RWPE2 (cell line): Measurements from ENCODE around the gene ASAH2.

Source experiments
- ATAC-seq: fragments of 200-7000 bp; cut with Tn5 transposase; 3 replicates; pipeline ENCODE4 v1.9.1; 2021; ENCODE audit warnings: low read depth
- DNase-seq: peaks from one replicate; pipeline ENCODE4 v3.0.0-alpha.2; 2020; ENCODE audit warnings: low spot score
- H3K27ac ChIP-seq: fragments of 450-650 bp; 2 replicates; pipeline ENCODE4 v1.5.1; 2017; ENCODE audit warnings: mild to moderate bottlenecking; ENCODE audit not compliant: poor library complexity, severe bottlenecking
- H3K27me3 ChIP-seq: fragments of 250-450 bp; sonication (Bioruptor Pico); 2 replicates; pipeline ENCODE4 v1.5.1; 2021; ENCODE audit warnings: mild to moderate bottlenecking, moderate library complexity; ENCODE audit not compliant: insufficient read depth, poor library complexity, severe bottlenecking
- H3K36me3 ChIP-seq: fragments of 250-450 bp; sonication (Bioruptor Pico); 2 replicates; pipeline ENCODE4 v1.5.1; 2020; ENCODE audit warnings: low read depth, mild to moderate bottlenecking, moderate library complexity
- H3K4me1 ChIP-seq: fragments of 250-450 bp; sonication (Bioruptor Pico); 2 replicates; pipeline ENCODE4 v1.5.1; 2021; ENCODE audit warnings: mild to moderate bottlenecking, moderate library complexity; ENCODE audit not compliant: insufficient read depth, poor library complexity, severe bottlenecking
- H3K4me3 ChIP-seq: fragments of 250-450 bp; sonication (Bioruptor Pico); 2 replicates; pipeline ENCODE4 v1.5.1; 2021; ENCODE audit warnings: mild to moderate bottlenecking, moderate library complexity; ENCODE audit not compliant: severe bottlenecking
- H3K9me3 ChIP-seq: fragments of 250-450 bp; sonication (Bioruptor Pico); 2 replicates; pipeline ENCODE4 v1.5.1; 2021; ENCODE audit warnings: mild to moderate bottlenecking, moderate library complexity; ENCODE audit not compliant: severe bottlenecking
- TF ChIP-seq, protein P1 (sequence below): fragments of 450-650 bp; IDR thresholded peaks from one replicate; pipeline ENCODE4 v1.5.1; 2017; ENCODE audit warnings: mild to moderate bottlenecking, moderate library complexity; ENCODE audit not compliant: poor library complexity, severe bottlenecking

Gene ASAH2

GRCh38 chr10:50222199-50222598 lies 29.1 kb downstream of the ASAH2 start:
- Histone ChIP-seq H3K4me1 (no peaks in the 10 kb centered on the region), H3K27ac (no peak overlapping the region), H3K9me3 (no peaks in the 10 kb centered on the region), H3K36me3 (no peaks in the 10 kb centered on the region), H3K4me3 (no peak overlapping the region), H3K27me3 (no peaks in the 10 kb centered on the region)
- DNase-seq (no peak), ATAC-seq (no peak)
- TF ChIP-seq, protein P1, sequence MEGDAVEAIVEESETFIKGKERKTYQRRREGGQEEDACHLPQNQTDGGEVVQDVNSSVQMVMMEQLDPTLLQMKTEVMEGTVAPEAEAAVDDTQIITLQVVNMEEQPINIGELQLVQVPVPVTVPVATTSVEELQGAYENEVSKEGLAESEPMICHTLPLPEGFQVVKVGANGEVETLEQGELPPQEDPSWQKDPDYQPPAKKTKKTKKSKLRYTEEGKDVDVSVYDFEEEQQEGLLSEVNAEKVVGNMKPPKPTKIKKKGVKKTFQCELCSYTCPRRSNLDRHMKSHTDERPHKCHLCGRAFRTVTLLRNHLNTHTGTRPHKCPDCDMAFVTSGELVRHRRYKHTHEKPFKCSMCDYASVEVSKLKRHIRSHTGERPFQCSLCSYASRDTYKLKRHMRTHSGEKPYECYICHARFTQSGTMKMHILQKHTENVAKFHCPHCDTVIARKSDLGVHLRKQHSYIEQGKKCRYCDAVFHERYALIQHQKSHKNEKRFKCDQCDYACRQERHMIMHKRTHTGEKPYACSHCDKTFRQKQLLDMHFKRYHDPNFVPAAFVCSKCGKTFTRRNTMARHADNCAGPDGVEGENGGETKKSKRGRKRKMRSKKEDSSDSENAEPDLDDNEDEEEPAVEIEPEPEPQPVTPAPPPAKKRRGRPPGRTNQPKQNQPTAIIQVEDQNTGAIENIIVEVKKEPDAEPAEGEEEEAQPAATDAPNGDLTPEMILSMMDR, result no peak

GRCh38 chr10:50221470-50221869 lies 29.8 kb downstream of the ASAH2 start:
- TF ChIP-seq, protein P1, result no peak
- ATAC-seq (no peak), DNase-seq (no peak)
- H3K36me3 ChIP-seq, result no peaks in the 10 kb centered on the region
- no peaks in the 10 kb centered on the region for H3K4me1 ChIP-seq
- H3K27me3 ChIP-seq, result no peaks in the 10 kb centered on the region
- H3K4me3 ChIP-seq, result no peak overlapping the region
- no peak overlapping the region for H3K27ac ChIP-seq
- H3K9me3 ChIP-seq, result no peaks in the 10 kb centered on the region

DNA sequence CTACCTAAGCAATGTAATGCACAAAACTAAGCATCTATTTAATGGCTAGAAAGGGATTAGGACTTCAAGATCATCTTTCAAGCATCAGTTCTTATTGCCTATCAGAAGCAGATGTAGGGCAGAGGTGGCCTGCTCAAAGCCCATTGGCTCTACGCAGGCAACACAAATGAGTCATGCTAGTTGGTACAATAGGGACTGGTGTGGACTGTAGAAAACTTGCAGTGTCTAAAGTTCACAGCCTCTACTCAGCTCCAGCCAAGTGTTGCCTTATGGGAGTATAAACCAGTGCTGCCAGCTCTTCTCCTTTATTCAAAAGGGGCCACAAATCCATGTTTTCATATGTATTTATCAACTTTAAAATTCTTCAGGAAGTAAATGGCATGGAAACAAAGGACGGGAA lies 31.7 kb downstream of the ASAH2 start:
- no peak for DNase-seq
- ATAC-seq, result no peak
- TF ChIP-seq, protein P1, result no peak
- Histone ChIP-seq H3K9me3 (no peaks in the 10 kb centered on the region), H3K36me3 (no peaks in the 10 kb centered on the region), H3K27ac (no peak overlapping the region), H3K4me3 (no peak overlapping the region), H3K27me3 (no peaks in the 10 kb centered on the region), H3K4me1 (no peaks in the 10 kb centered on the region)

- TF ChIP-seq, protein P1, result no peak
- no peaks in the 10 kb centered on the region for H3K27me3 ChIP-seq
- no peak overlapping the region for H3K27ac ChIP-seq
- H3K4me1 ChIP-seq, result no peaks in the 10 kb centered on the region
- ATAC-seq (no peak), DNase-seq (no peak)
- no peak overlapping the region for H3K4me3 ChIP-seq
- H3K9me3 ChIP-seq, result no peaks in the 10 kb centered on the region
- H3K36me3 ChIP-seq, result no peaks in the 10 kb centered on the region
Observed at GRCh38 chr10:50219200-50219599, 32.1 kb downstream of the ASAH2 start.

- H3K4me1 ChIP-seq, result no peaks in the 10 kb centered on the region
- no peak overlapping the region for H3K4me3 ChIP-seq
- TF ChIP-seq, protein P1, result no peak
- H3K27ac ChIP-seq, result no peak overlapping the region
- H3K36me3 ChIP-seq, result no peaks in the 10 kb centered on the region
- DNase-seq, result no peak
- no peaks in the 10 kb centered on the region for H3K9me3 ChIP-seq
- H3K27me3 ChIP-seq, result peaks cover 5% of the 10 kb centered on the region
- no peak for ATAC-seq
Observed at GRCh38 chr10:50216894-50217293, 34.4 kb downstream of the ASAH2 start.
